NOMO-1 treated with DMSO at 0.1 percent for 48 hours (cell line): ENCODE measurements around the gene BCAS1.
A peak's percentile ranks its signal among the peaks of the same experiment; 100 is the strongest.

Source experiments
- DNase-seq: peaks from one replicate; lab custom pipeline; 2025; ENCODE audit not compliant: unreplicated experiment; lab: John Stamatoyannopoulos, UW

Gene BCAS1, protein sequence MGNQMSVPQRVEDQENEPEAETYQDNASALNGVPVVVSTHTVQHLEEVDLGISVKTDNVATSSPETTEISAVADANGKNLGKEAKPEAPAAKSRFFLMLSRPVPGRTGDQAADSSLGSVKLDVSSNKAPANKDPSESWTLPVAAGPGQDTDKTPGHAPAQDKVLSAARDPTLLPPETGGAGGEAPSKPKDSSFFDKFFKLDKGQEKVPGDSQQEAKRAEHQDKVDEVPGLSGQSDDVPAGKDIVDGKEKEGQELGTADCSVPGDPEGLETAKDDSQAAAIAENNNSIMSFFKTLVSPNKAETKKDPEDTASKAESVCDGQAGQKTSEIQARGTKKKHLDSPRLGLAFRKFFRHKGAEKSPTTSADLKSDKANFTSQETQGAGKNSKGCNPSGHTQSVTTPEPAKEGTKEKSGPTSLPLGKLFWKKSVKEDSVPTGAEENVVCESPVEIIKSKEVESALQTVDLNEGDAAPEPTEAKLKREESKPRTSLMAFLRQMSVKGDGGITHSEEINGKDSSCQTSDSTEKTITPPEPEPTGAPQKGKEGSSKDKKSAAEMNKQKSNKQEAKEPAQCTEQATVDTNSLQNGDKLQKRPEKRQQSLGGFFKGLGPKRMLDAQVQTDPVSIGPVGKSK

GRCh38 chr20:54070187-54070987 is at the start of gene BCAS1:
BCAS1 (minus strand) TSS chr20:54070594; CDS start chr20:54058718, 11,876 bp downstream.
- no peak for DNase-seq

- no peak for DNase-seq
Measured at GRCh38 chr20:54119744-54120143, 49.4 kb upstream of the BCAS1 start.

DNA sequence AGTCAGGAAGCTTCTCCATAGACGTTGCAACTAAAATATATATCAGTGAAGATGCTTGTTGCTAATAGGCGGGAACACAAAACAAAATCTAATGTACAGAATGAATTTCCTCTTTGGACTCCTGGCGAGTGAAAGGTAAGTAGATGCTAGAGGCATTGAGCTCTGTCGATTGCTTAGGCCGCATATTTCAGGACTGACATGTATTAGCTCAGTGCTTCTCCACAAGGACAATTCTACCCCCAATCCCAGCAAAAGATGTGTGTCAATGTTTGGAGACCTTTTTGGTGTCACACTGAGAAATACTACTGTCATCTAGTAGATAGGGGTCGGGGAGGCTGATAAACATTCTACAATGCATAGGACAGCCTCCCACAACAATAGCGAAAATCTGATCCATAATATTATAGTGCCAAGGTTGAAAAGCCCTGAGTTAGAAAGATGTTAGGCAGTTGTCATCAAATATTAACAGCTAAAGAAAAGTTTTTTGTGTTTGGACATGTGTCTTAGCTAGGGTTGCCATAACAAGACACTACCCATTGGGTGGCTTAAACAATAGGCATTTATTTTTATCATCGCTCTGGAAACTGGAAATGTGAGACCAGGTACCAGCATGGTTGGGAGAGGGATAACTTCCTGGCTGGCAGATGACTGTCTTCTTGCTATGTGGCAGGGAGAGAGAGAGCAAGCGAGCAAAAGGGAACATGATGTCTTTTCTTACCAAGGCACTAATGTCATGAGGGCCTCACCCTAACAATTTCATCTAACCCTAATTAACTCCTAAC is 48.0 kb upstream of the BCAS1 start:
- DNase-seq = no peak

DNA sequence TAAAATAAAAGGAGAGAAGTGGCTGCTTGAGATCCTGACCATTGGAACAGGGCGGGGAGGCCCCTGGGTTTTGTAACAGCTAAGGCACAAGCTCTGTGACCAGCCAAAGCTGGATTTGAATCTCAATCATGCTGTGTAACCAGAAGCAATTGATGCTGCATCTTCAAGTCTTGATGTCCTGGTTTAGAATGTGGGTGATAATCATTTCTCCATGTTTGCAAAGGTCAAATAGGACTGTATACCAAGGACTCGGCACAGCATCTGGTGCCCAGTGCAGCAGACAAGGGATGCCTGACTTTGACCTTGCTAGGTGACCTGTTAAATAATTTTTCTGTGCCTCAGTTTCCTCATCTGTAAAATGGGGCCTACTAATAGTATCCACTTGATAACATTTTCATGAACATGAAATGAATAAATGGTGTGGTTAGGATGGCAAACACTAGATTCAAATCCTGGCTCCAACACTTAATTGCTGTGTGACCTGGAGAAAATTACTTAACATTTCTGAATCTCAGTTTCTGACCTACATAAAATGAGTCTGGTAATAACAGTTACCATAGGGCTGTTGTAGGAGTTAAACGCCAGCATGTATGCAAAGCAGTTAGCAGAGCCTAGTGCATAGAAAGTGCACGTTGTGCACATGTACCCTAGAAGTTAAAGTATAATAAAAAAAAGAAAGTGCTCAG is 46.3 kb upstream of the BCAS1 start:
- no peak for DNase-seq

- peak; percentile 73 for DNase-seq
Measured at GRCh38 chr20:54115172-54115854, 44.9 kb upstream of the BCAS1 start.

- no peak for DNase-seq
Measured at GRCh38 chr20:54114109-54114508, 43.7 kb upstream of the BCAS1 start.

GRCh38 chr20:54113566-54113965 is 43.2 kb upstream of the BCAS1 start:
- no peak for DNase-seq

DNA sequence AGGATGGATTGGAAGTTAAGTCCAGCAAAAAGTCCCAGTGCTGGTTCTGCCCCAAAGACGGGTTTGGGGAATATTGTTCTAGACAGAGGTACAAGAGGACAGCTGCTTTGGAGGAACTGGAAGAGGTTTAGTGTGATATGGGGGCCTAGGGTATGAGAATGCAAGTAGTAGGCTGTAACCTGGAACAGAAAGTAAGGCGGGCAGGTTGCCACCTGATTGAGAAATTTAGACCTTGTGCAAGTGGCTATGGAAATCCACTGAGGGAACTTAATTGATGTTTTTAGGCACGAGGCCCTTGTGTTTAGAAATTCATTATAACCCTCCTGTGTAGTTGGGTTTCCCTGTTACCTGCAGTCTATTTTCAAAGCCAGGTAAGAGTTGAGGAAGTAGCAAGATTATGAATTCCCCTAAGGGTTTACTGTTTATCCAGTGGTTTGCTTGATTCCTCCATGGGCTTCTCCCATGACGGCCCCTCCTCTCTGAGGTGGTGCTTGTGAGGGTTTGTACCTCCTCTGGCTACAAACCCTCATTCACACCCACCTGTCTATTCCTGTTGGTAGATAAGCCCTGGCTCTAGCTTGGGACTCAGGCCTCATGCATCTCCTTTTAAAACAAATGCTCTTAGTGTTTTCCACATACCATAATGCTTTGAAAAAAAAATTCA is 42.0 kb upstream of the BCAS1 start:
- DNase-seq = no peak

GRCh38 chr20:54111460-54111859 is 41.1 kb upstream of the BCAS1 start:
- DNase-seq = no peak

DNA sequence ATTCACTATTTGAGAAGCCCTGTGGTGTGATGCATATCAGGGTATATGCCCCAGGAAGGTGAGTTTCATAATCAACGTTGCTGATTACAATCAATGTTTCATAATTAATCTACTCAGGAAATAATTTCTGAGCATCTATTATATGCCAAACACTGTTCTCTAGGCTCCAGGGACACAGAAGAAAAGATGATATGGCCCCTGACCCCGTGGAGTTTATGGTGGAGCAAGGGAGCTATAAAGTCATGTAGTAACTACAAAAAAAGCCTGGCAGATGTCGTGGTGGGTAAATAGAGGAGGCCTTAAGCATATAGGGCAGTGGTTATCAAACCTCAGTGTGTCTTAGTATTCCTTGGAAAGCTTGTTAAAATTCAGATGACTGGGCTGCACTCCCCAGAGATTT is 40.1 kb upstream of the BCAS1 start:
- DNase-seq = no peak

DNA sequence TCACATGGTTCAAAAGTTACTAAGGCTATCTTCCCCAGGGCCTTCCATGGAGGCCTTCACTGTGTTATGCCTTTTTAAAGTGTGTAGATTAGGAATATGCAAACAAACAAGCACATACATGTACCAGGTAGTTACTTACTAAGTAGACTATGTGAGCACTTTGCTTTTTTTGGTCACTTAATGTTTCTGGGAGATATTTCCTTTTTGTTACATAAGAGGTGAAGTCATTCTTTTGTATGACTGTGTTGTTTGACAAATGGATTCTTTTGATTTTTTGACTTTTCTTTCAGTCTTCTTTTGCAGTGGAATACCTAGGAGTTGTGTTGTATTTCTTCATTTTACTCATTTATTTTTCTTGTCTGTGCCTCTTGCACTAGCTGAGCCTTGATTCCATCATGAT is 39.6 kb upstream of the BCAS1 start:
- DNase-seq = no peak

DNA sequence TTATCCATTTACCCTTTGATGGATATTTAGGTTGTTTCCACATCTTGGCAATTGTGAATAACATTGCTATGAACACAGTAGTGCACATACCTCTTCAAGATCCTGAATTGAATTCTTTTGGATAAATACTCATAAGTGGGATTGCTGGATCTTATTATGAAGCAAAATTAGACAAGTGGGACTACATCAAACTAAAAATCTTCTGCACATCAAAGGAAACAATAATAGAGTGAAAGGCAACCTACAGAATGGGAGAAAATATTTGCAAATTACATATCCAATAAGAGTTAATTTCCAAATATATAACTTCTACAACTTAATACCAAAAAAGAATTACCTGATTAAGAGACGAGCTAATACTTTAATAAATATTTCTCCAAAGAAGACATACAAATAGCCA is 38.4 kb upstream of the BCAS1 start:
- DNase-seq = no peak

DNA sequence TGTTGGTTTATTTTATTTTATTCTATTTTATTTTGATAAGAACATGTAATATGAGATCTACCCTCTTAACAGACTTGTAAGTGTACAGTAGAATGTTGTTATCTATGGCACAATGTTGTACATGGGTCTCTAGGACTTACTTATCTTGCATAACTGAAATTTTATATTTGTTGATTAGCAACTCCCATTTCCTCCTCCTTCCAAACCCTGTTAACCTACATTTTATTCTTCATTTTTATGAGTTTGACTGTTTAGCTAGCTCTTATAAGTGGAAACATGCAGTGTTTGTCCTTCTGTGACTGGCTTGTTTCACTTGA is 37.9 kb upstream of the BCAS1 start:
- no peak for DNase-seq

DNA sequence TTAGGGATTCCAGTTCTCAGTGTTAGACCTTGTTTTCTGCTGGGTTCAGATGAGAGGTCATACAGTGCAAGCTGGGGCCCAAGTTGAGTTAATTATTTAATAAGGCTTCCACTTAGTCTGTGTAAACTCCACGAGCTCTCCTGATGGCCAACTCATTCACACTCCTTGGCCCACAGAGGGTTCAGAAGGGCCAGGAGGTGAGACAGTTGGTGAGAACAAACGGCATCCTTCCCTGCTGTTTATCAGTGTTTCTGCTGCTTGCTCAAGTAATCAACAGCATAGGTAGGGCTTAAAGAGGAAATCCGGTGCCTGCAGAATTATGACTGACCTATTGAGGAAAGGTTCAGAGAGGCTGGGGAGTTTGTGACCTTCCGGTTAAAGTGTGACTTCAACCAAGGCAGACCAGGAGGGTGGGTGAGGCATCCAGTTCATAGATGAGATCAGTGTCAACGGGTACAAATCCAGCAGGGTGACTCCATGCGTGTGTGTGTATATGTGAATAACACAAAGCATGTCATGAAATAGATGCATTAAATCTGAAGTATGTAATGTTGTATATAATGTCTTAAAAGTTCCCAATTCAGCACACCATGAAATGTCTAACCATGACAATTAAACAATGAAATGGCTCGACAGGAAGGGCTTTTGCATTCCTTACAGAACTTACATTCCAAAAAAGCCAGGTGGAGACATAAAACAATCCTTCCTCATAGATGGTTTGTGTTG is 37.4 kb upstream of the BCAS1 start:
- DNase-seq = no peak

- DNase-seq = no peak
Measured at GRCh38 chr20:54107181-54107580, 36.8 kb upstream of the BCAS1 start.

- DNase-seq = no peak
Measured at GRCh38 chr20:54106162-54106561, 35.8 kb upstream of the BCAS1 start.

GRCh38 chr20:54105653-54106052 is 35.3 kb upstream of the BCAS1 start:
- DNase-seq = no peak

GRCh38 chr20:54104781-54105180 is 34.4 kb upstream of the BCAS1 start:
- no peak for DNase-seq
